ENCODE results near the gene RABGAP1L.

DNA sequence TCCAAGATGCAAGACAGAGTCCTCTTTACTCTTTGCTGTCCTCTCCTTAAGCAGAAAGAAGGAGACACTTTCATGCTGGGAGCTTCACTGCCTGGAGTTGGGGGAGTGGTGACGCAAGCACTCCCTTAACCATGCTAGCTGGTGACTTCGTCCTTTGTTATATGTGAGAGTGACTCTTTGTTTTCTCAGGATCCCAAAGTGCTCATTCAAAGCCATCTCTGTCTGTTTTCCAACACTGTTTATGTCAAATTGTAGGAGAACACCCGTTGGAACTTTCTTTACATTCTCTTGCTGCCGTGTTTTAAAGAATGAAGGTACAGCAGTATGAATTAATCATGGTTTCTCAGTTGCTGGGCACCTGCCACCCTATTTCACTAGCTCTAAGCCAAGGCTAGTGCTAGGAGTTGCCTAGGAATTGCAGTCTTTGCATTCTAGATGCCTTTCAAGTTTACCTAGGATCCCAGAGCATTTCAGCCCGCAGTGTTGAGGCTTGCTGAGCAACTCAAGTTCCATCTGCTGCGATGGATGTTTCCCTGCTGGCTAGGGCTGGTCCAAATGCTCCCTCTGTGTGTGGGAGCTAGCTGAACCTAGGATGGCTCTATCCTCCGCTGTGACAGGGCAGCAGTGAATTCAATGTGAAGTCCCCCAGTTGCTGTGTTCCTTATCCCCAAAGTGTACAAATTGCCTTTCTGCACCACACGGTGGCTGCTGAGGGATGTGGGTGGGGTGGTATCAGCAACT, 205.8 kb downstream of the RABGAP1L start:
- TF ChIP-seq, protein P1, sequence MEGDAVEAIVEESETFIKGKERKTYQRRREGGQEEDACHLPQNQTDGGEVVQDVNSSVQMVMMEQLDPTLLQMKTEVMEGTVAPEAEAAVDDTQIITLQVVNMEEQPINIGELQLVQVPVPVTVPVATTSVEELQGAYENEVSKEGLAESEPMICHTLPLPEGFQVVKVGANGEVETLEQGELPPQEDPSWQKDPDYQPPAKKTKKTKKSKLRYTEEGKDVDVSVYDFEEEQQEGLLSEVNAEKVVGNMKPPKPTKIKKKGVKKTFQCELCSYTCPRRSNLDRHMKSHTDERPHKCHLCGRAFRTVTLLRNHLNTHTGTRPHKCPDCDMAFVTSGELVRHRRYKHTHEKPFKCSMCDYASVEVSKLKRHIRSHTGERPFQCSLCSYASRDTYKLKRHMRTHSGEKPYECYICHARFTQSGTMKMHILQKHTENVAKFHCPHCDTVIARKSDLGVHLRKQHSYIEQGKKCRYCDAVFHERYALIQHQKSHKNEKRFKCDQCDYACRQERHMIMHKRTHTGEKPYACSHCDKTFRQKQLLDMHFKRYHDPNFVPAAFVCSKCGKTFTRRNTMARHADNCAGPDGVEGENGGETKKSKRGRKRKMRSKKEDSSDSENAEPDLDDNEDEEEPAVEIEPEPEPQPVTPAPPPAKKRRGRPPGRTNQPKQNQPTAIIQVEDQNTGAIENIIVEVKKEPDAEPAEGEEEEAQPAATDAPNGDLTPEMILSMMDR (IDR thresholded peaks at IDR 0.05): no peak
- TF ChIP-seq EZH2 (IDR thresholded peaks at IDR 0.05): no peak
